SK-N-MC (cell line): ENCODE measurements around the gene COL4A1.

ENCODE experiments used
- EZH2 ChIP-seq: fragments of 200-600 bp; sonication (generic); IDR thresholded peaks from one replicate; pipeline ENCODE4 v1.6.1; 2017; ENCODE audit warnings: antibody characterized with exemption
- POLR2AphosphoS5 ChIP-seq: IDR thresholded peaks from 2 replicates; pipeline ENCODE4 v1.6.1; 2012; ENCODE audit warnings: mild to moderate bottlenecking, low read depth, low read length, borderline replicate concordance

- no peak for TF ChIP-seq POLR2AphosphoS5
- TF ChIP-seq EZH2 = no peak
Observed at GRCh38 chr13:110304256-110304655, 2.7 kb downstream of the COL4A1 start.
